Activated effector memory CD4-positive, alpha-beta T cell treated with Interleukin-2 at 50 U/mL for 16 hours (primary cell): ENCODE results near the gene FLAD1.
A peak's percentile ranks its signal among the peaks of the same experiment; 100 is the strongest.

ENCODE experiments used
- DNase-seq: peaks from one replicate; pipeline ENCODE4 v3.0.0-alpha.2; 2020

The FLAD1 gene

DNA sequence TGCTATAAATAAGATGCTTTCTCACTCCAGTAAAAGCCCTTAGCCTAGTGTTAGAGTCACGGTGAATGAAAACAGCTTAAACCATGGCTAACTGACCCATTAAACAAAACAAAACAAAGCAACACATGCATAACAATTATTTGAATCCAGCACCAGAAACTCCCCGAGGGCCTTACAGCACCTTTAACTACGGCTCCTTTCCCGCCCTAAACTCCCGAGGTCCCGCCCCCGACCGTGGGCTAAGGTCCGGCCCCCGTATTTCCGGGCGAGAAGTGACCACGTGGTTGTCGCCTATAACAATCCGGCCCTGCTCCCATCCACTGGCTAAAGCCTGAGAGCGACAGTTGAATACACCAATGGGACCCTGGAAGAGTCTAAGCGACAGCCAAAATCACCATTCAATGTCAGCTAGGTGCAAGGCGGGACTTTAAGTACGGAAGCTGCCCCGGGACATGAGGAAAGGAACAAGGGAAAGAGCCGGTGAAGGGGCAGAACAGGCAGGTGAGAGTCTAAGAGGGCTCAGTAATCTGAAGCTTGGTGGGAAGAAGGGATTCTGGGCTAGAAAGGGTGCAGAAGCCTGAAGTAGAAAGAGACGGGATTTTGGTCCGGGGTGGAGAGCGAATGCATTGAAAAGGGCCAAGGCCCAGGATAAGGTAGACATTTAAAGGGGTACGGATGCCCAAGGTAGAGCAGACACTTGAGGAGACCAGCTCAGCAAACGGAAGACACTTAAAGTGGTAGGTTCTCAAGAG lies at the start of gene FLAD1:
TSS of gene FLAD1 (plus strand) at position 448 of the 752 bp plus-strand sequence. CDS start 351 bp downstream, outside the sequence.
- peak; percentile 91 for DNase-seq

DNA sequence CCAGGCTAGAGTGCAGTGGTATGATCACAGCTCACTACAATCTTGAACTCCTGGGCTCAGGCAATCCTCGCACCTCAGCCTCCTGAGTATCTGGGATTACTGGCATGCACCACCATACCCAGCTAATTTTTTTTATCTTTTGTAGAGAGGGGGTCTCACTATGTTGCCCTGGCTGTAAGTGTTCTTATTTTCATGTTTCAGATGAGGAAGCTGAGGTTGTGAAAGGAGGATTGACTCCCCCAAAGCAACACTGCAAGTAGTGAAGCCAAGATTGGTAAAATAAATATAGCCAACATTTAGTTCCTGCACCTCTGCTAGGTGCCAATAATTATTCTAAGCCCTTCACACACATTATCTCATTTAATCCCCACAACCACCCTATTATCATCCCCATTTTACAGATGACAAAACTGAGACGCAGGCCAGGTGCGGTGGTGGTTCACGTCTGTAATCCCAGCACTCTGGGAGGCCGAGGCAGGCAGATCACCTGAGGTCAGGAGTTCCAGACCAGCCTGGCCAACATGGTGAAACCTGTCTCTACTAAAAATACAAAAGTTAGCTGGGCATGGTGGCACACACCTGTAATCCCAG lies 48.7 kb upstream of the FLAD1 start:
- no peak for DNase-seq

DNA sequence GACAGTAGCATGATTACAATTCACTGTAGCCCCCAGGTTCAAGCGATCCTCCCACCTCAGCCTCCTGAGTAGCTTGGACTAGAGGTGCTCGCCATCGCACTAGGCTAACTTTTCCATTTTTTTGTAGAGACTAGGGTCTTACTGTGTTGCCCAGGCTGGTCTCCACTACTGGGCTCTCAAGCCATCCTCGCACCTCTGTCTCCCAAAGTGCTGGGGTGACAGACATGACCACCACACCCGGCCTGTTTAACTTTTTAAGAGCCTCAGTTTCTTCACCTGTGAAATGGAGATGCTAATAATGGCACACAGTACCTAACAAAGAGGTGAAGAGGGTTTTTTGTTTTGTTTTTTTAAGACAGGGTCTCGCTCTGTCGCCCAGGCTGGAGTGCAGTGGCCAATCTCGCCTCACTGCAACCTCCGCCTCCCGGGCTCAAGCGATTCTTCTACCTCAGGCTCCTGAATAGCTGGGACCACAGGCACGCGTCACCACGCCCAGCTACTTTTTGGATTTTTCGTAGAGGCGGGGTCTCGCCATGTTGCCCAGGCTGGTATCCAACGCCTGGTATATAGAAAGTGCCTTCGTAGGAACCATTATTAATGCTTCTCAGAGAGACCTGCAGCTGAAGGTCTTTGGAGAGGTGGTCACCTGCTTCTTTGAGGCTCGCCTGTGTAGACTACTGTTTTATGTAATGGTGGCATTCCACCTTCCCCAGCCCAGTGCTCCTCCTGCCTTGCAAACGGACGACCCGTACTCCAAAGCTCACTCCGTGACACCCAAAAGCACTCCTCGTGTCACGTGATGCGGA lies 47.2 kb upstream of the FLAD1 start:
- peak; percentile 31 for DNase-seq

DNA sequence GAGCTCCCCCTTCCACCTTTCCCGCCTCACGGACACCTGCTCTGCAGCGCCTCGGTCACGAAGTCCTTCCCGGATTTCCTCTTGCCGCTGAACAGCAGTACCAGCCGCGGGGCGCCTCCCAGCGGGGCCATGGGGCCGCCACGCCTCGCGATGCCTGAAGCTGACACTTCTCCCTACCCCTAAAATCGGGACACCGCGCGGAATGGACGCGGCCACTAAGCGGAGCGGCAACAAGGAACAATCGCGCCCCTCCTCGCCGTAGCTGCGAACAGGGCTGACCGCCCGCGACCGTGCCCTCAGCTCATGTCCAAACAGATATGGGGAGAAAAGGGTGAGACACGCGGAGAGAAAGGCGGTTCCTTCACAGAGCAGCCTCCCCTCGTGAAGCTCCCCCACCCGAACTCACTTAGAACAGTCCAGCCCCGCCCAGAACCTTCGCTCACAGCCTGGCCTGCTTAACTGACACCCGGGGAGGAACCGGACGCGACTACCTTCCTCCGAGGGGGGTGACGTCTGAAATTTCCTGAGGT lies 46.5 kb upstream of the FLAD1 start, which contains the start of gene PMVK:
TSS of gene PMVK (minus strand) at position 165 of the 530 bp plus-strand sequence. CDS start at position 131, 34 bp downstream.
- peak; percentile 92 for DNase-seq

DNA sequence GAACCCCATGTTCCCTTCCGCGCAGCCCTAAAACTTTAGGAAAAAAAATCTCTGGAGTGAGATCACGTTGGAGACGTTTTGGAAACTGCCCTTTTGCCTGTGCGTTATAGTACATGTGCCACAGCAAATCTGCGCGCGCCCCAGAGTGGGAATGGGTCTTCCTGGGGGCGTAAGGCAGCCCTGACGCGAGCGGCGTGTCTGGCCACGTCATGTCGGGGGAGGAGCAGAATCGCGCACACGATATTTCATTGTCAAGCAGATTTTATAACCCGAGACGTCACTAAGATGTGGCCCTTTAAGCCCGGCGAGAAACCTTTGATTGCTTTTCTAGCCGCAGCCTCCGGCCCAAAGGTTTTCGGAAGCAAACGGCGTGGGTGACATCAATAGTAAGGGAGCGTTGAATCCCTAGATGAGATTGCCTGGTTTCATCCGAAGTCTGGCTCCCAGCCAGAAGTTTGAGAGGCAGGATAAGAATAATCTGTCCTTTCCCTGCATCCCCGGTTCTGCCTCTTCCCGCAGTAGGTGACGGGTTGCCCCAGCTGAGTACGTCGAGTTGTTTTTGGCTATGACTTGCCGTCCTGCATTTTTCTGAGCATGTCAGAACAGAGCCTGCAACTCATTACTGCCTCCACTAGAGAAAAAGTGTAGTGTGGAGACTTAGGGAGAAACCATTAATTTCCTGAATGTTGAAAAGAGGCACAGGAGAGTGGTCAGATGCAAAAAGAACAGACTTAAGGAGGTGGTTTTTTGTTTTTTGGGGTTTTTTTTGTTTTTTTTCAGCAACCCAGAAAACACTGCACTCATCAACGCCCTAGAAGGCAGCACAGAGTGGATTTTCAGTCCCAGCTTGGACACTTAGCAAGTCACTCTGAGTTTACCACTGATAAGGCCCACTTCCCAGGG lies 45.8 kb upstream of the FLAD1 start:
- no peak for DNase-seq

DNA sequence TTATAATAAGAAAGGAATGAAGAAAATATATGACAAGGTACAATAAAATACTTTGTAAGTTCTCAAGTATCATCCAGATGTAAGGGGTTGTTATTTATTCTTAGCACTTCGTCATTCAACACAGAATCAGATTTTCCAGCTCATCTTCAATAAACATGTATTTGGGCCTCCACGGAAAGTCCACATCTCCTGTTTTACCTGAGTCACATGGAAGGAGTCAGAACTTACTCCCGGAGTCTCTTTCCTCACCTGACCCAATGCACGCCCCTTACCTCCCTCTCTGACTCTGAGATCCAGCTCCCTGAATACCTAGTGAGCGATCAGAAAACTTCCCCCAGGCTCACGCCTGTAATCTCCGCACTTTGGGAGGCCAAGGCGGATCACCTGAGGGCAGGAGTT lies 45.2 kb upstream of the FLAD1 start:
- DNase-seq: no peak

DNA sequence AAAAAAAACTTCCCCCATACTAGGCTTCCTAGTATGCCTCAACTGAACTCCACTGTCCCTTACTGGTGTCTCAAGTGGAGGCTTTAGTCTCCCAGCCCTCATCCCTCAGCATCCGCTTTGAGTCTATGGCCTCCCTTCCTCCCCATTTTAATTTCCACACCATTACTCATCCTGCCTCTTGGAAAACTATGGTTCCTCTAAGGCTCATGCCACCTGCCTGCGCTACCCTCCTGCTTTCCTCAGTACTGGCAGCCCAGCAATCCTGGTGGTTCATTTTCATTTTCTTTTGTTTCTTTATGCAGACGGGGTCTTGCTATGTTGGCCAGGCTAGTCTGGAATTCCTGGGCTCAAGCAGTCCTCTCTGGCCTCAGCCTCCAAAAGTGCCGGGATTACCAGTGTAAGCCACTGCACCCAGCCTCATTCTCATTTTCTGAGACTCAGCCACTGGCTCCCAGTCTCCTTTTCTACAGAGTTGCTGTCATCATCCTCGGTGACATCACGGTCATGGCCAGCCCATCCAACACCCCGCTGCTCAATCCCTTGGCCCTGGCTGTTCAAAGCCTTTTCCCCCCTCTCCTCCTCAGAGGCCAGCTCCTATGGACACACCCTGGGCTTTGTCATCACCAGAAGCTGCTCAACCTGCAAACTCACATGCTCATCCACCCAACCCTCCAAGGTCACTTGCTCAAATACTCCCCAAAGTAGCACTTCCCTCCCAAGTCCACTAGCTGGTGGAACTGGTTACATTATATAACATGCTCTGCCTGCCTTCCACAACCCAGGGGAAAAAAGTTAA lies 44.3 kb upstream of the FLAD1 start:
- no peak for DNase-seq

DNA sequence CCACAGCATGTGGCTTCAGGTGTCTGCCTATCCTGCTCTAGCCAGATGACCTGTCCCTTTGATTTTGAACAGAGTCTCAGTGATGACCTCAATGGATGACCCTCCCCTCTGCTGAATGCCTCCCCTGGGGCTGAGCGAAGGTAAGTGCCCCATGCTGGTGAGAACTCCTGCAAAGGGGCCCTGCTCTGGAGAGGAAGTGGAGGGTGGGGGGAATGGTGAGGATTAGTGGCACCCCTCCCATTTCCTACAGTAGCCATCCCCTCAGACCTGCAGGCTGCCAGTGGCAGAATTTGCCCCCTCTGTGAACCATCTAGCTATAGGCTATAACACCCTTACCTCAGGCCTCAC lies 43.0 kb upstream of the FLAD1 start:
- DNase-seq: no peak

DNA sequence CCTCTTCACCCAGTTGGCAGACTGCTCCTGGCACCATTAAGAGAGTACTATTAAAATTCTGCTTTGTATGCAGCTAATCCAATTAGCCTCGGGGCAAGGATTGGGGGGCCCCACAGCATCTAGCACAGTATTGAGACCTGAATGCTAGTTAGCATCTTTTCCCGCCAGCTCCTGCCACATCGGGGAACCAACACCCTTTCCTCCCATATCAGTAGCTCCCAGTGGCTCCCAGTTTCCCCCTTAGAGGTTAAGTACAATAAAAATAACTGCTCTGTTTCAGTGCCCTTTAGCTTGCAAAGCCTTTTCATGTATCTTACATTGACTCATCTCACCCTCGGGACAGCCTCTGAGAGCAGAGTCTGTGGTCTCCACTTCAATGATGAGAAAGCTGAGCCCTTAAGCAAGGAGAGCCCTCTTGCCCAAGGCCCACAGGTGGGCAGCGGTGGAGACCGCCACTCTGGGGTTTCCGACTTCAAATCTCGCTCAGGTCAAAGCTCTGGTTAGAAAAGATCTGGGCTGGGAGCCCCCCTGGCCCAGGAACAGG lies 42.4 kb upstream of the FLAD1 start:
- DNase-seq: no peak

DNA sequence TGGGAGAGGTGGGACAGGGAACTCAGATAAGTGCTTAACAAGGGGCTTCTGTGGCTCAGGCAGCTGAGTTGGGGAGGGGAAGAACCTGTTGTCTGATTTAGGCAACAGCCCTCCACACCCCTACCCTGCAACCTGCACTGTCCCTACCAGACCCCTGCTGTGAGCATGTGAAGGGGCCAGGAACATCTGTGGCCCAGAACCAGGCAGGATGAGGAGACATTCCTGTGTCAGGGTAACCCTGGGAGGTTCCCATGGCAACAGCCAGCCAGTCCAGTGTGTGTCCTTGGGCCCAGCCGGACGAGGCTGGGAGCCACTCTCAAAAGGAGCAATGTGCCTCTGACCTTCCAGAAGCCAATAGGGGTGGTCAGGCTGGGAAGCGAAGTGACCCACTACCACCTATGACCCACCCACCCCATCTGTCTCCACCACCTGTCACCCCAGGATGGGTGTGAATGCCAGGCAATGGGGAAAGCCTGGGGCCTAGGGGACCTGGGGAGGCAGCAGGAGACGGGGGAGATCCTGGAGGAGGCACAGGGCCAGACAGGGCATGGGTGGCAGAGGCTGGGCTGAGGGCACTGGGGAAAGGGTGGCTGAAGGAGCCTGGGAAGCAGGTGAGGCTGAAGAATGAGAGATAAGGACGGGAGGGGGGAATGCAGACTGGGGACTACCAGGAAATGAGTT lies 41.7 kb upstream of the FLAD1 start:
- DNase-seq: no peak

DNA sequence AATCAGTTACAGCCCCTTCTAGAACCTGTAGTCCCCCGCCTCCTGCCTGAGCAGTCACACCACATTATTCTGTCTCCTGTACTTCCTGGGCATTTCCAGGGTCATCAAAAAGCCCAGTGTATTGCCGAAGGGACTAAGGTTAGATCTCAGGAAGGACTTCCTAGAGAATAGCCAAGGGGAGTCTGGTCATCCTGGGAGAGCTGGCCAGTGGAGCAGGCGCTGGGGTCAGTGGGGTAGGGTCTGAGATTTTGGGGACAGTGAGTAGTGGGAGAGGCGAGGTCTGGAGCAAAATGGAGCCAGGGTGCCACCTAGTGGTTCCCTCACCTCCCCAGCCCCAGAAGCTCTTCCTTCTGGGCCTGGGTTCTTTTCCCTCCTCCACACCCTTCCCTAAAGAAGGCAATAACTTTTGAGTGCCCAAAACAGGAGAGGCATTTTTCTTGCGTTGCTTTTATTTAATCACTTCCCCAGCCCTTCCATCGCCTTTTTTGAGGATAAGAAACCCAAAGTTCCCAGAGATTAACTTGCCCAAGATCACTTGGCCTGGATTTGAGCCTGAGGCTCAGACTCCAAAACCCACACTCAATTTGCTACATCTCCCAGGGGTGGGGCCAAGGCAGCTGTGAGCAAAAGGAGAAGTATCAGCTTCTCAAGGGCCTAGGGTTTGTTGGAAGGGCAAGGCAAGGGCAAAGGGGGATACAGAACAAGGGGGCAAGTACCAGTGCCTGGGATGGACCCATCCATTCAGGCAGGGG lies 39.3 kb upstream of the FLAD1 start:
- DNase-seq: no peak

DNA sequence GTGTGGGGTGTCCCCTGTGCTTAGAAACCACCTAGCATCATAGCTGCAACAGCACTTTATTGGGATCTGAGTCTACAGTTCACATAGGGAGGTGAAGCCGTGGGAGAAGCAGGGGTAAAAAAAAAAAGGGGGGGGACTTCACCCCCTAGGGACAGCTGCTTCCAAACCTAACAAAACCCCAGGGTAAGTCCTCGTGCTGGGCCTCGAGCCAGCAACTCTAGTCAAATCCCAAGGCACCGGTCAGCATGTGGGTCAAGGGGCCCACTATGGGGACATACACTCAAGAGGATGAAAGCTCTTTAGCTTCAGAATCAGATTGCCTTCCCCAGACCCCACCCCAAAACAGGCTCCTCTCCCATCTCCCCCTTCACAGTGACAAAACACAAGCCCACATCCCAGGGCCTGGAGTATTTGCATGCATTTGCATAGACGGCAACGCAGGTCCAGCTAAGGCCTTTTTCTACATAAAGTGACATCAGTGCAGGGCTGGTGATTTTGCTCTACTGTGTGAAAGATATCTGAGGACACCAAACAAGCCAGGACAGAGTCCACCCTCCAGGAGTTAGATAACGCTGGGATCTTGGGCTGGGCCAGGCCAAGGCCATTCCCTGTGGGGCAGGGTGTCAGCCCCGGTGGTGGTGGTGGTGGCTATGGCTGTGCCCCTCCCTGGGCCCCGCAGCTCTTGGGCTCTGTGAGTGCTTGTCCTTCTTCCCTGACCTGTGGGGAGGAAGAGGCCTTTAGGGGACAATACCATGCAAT lies 38.6 kb upstream of the FLAD1 start:
- no peak for DNase-seq

DNA sequence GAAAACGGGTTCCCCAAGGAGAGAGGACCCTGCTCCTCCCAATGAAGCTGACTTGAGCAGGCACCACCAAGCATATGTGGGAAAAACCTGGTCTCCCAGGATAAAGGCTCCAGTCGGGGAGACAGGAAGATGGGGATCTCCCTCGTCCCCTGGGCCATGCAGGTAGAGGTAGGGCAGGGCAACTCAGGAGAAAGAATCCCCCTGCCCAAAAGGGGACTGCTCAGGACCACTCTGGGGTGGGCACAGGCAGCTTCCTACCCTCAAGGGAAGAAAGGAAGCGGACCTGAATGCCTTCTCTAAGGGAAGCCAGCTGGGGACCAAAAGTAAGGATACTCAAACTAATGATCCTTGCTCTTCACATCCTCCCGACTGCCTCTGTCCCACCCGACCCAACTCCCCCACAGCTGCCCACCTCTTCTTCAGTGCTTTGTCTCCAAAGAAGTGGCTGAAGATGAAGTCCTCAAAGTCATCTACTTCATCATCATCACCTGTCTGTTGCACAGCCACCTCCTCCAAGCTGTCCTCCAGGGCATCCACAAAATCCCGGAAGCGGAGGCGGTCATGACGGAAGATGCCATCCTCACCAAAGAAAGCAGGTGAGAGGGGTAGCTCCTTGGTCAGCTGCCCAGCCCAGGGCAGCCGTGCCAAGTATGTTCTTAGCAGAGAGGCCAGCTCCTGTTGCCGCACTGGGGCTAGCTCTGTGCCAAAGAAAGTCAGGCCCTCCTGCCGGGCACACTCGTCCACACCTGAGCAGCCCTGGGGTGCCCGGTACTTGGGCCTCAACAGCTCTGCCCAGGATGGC lies 37.8 kb upstream of the FLAD1 start:
- DNase-seq: no peak

DNA sequence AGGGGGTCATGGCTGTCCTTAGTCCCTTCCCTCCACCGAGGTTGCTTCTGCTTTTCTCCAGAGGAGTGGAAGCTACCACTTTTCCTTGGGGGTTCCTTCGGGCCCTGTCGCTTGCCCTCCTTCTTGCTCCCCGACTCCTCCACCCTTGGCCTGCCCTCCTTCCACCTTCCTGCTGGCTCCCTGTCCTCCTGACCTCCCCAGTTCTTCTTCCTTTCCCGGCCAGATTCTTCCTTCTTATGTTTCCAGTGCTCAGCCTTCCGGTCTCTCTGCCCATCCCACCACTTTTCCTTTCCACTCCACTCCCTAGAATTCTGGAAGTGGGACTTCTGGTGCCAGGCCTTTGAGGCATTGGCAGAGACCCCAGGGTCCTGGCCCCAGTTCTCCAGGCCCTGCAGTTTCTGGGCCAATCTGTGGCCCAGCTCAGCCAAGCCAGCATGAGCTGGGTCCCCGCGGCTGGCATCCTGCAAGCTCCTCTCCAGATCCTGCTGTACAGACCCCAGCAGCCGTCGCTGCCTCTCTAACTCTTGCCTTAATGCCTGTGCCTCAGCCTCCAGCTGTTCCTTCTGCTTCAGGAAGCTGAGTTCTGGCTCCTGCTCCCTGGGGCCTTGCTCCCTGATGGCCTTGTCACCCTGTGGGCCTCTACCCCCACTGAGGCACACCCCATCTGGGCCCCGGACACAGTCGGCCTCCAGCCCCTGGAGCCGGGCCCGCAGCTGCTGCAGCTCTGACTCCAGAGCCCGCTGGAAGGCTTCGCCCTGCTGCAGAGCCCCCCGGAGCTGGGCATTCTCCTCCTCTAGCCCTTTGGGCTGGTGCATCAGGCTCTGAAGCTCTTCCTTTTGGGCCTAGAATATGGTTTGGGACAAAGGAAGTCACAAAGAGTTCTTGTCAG lies 36.9 kb upstream of the FLAD1 start:
- no peak for DNase-seq

DNA sequence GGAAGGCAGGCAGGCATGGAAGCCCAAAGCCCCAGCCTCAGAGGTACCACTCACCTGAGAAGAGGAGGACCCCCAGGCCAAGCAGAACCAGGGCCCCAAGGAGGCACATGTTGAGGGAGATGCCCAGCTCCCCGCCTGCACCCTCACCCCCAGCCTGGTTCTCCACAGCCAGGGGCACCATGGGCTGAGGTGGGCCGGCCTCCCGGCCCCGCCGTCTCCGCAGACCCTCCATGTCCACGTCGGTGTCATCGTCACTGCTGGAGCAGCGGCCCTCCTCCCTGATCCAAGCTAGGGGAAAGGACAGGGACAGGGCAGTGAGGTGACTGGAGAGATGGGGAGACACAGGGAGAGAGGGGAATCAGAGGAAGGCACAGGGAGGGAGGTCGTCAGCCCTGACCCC lies 35.1 kb upstream of the FLAD1 start:
- no peak for DNase-seq

DNA sequence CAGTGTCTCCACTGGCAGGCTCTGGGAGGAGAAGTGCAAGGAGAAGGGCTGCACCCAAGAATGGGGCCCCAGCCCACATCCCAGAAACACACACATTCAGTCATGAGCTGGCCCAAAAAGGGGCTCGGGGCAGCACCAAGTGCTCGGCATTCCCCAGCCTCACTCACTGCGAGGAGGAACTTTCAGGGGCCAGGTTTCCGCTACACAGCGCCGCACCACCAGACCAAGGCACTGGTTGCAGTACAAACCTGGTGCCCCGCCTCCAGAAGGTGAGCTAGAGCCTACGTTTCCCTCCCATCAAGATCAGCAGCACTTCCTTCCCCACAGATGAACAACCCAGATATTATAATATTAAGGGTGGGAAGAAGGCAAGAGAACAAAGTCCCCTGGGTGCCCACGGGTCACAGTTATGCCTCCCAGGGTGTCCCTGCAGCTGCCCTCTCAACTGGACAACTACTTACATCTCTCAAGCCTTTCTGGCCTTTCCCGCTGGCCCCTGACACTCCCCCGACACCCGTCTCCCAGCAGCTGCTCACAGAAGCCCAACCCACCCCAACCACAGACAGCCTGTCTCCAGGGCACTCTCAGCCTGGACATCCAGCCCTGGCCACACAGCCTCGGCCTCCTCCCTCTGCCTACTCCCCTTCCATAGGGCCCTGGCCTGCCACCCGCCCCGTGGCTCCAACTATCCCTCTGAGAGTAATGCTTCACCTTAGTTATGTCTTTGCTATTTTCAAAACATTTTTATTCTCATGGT lies 31.1 kb upstream of the FLAD1 start:
- peak; percentile 54 for DNase-seq
